OCI-LY3 (cell line): ENCODE measurements around the gene COL11A2.

Experiments
- H2AFZ ChIP-seq: fragments of 200-600, 300-600 bp; shearing (Covaris generic); 2 replicates; pipeline ENCODE4 v1.6.0; 2014; ENCODE audit warnings: antibody characterized with exemption, low read depth, low read length
- H3K27ac ChIP-seq: fragments of 200-600, 300-600 bp; sonication (generic); 2 replicates; pipeline ENCODE4 v1.5.1; 2014; ENCODE audit warnings: mild to moderate bottlenecking, low read length, moderate library complexity, mixed read lengths
- H3K27me3 ChIP-seq: fragments of 200-600, 300-600 bp; sonication (generic); 2 replicates; pipeline ENCODE4 v1.6.1; 2014; ENCODE audit warnings: low read depth, low read length, mixed read lengths
- H3K36me3 ChIP-seq: fragments of 200-600, 300-600 bp; sonication (generic); replicated peaks from 2 replicates; pipeline ENCODE3; 2014; ENCODE audit warnings: low read depth, low read length, mixed read lengths
- H3K4me1 ChIP-seq: fragments of 300-600, 200-600 bp; sonication (generic); 2 replicates; pipeline ENCODE4 v1.6.1; 2014; ENCODE audit warnings: low read length, mixed read lengths
- H3K4me2 ChIP-seq: fragments of 200-600, 300-600 bp; sonication (generic); 2 replicates; pipeline ENCODE4 v1.6.1; 2014; ENCODE audit warnings: low read length, mixed read lengths
- H3K4me3 ChIP-seq: fragments of 300-600, 200-600 bp; sonication (generic); 2 replicates; pipeline ENCODE4 v1.5.1; 2014; ENCODE audit warnings: antibody characterized with exemption, mild to moderate bottlenecking, low read length, moderate library complexity
- H3K79me2 ChIP-seq: fragments of 300-600, 200-600 bp; shearing (Covaris generic); 2 replicates; pipeline ENCODE4 v1.6.1; 2014; ENCODE audit warnings: mild to moderate bottlenecking, low read length, mixed read lengths
- H3K9ac ChIP-seq: fragments of 300-600, 200-600 bp; shearing (Covaris generic); 2 replicates; pipeline ENCODE4 v1.6.0; 2014; ENCODE audit warnings: mild to moderate bottlenecking, low read length, moderate library complexity
- H3K9me3 ChIP-seq: fragments of 200-600, 300-600 bp; shearing (Covaris generic); 2 replicates; pipeline ENCODE4 v1.6.1; 2014; ENCODE audit warnings: low read length, mixed read lengths; ENCODE audit not compliant: insufficient read depth
- H4K20me1 ChIP-seq: fragments of 200-600, 300-600 bp; sonication (generic); 2 replicates; pipeline ENCODE4 v1.6.1; 2016; ENCODE audit warnings: low read length, mixed read lengths; ENCODE audit not compliant: insufficient read depth
- CTCF ChIP-seq: fragments of 200-600, 300-600 bp; sonication (generic); IDR thresholded peaks from 2 replicates; pipeline ENCODE4 v1.5.1; 2014; ENCODE audit warnings: antibody characterized with exemption, low read length, low read depth
- EZH2phosphoT487 ChIP-seq: fragments of 200-600 bp; shearing (Covaris generic); IDR thresholded peaks from 2 replicates; pipeline ENCODE4 v1.6.1; 2018; ENCODE audit warnings: antibody characterized with exemption, mixed run types, low read depth

Gene COL11A2

GRCh38 chr6:33198853-33199436, 6.7 kb upstream of the COL11A2 start:
- peaks cover 36% of the 10 kb centered on the region for H3K79me2 ChIP-seq
- H3K4me1 ChIP-seq: peaks cover 11% of the 10 kb centered on the region
- H3K9me3 ChIP-seq: no peaks in the 10 kb centered on the region
- peak overlapping the region; percentile 98; the same call in 1 of the 2 replicates for H3K9ac ChIP-seq
- no peak overlapping the region for H2AFZ ChIP-seq
- peak overlapping the region; percentile 93 for H3K4me2 ChIP-seq
- H3K27ac ChIP-seq: no peak overlapping the region
- H4K20me1 ChIP-seq: no peaks in the 10 kb centered on the region; the same call in 1 of the 2 replicates
- H3K27me3 ChIP-seq: no peaks in the 10 kb centered on the region
- TF ChIP-seq CTCF (no peak), EZH2phosphoT487 (no peak)
- peak overlapping the region; percentile 97 for H3K4me3 ChIP-seq
- peaks cover 30% of the 10 kb centered on the region for H3K36me3 ChIP-seq

- Histone ChIP-seq H4K20me1 (no peaks in the 10 kb centered on the region; the same call in 1 of the 2 replicates), H3K4me1 (peaks cover 11% of the 10 kb centered on the region), H3K27me3 (no peaks in the 10 kb centered on the region), H3K9ac (no peak overlapping the region), H3K4me2 (no peak overlapping the region), H3K4me3 (no peak overlapping the region), H3K9me3 (no peaks in the 10 kb centered on the region), H3K27ac (no peak overlapping the region), H2AFZ (no peak overlapping the region), H3K79me2 (peaks cover 36% of the 10 kb centered on the region), H3K36me3 (peaks cover 29% of the 10 kb centered on the region)
- TF ChIP-seq EZH2phosphoT487 (no peak), CTCF (no peak)
Measured at GRCh38 chr6:33198159-33198852, 6.0 kb upstream of the COL11A2 start.

- no peak for TF ChIP-seq EZH2phosphoT487
- TF ChIP-seq CTCF: peak; percentile 66
- Histone ChIP-seq H3K79me2 (peaks cover 35% of the 10 kb centered on the region), H3K36me3 (peaks cover 26% of the 10 kb centered on the region), H3K27ac (no peak overlapping the region), H3K9ac (no peak overlapping the region), H4K20me1 (no peaks in the 10 kb centered on the region; the same call in 1 of the 2 replicates), H2AFZ (no peak overlapping the region), H3K4me1 (peaks cover 11% of the 10 kb centered on the region), H3K4me3 (no peak overlapping the region), H3K9me3 (no peaks in the 10 kb centered on the region), H3K4me2 (no peak overlapping the region), H3K27me3 (no peaks in the 10 kb centered on the region)
Measured at GRCh38 chr6:33197431-33198048, 5.3 kb upstream of the COL11A2 start.
